Measurements from ENCODE around the gene PEX1.

- no peak for TF ChIP-seq POLR2A (IDR thresholded peaks at IDR 0.05)
- TF ChIP-seq CTCF (IDR thresholded peaks at IDR 0.05): no peak
- no peak for TF ChIP-seq EP300 (IDR thresholded peaks at IDR 0.05; ENCODE audit: low read depth)
These were observed 5.2 kb downstream of the PEX1 start for GRCh38 chr7:92523110-92523509.

Data from transverse colon (tissue), 3 donors.